IMR-90 (cell line): ENCODE measurements around the gene FGF12. TPM values are rescaled to one million over a fixed set of nuclear protein-coding genes. Genes with fewer than 3 reads are reported as not detected.

ENCODE experiments used
- ATAC-seq: fragments of 200-7000 bp; cut with Tn5 transposase; 2 replicates; pipeline ENCODE4 v1.9.1; 2020; ENCODE audit warnings: low read depth, mild to moderate bottlenecking, moderate library complexity
- BruUV-seq: library from RNA; stranded (reverse); fragments of 400-500 nt; replicated peaks from 2 replicates; lab custom pipeline; 2021; lab: Mats Ljungman, UMichigan
- CTCF ChIA-PET: fragments of 300-600 bp; formaldehyde crosslinking; extraction: SDS; loops from one replicate; lab custom pipeline; 2021; ENCODE audit warnings: antibody characterized with exemption; lab: Yijun Ruan, JAX
- POLR2A ChIA-PET: fragments of 300-600 bp; sonication (Branson Sonifier 250); formaldehyde crosslinking; loops from one replicate; lab custom pipeline; 2022; ENCODE audit warnings: antibody characterized with exemption; ENCODE audit not compliant: unreplicated experiment; lab: Charles Lee
- DNase-seq: peaks from one replicate; pipeline ENCODE4 v3.0.0; 2013
- H2AFZ ChIP-seq: replicated peaks from 2 replicates; pipeline ENCODE3; 2013; ENCODE audit warnings: low read length, mild to moderate bottlenecking; ENCODE audit not compliant: poor library complexity
- H2AK5ac ChIP-seq: 2 replicates; pipeline ENCODE4 v1.6.1; 2013; ENCODE audit warnings: low read depth, low read length, inconsistent platforms
- H2AK9ac ChIP-seq: replicated peaks from 2 replicates; pipeline ENCODE3; 2013; ENCODE audit warnings: mild to moderate bottlenecking, low read depth, low read length, moderate library complexity; ENCODE audit not compliant: poor library complexity
- H2BK120ac ChIP-seq: 2 replicates; pipeline ENCODE4 v1.6.1; 2013; ENCODE audit warnings: low read depth, low read length, inconsistent platforms
- H2BK15ac ChIP-seq: 3 replicates; pipeline ENCODE4 v1.6.1; 2013; ENCODE audit warnings: low read depth, low read length, inconsistent platforms
- H2BK20ac ChIP-seq: 2 replicates; pipeline ENCODE4 v1.6.1; 2013; ENCODE audit warnings: low read depth, mild to moderate bottlenecking, inconsistent platforms, low read length, moderate library complexity
- H2BK5ac ChIP-seq: 2 replicates; pipeline ENCODE4 v1.6.1; 2013; ENCODE audit warnings: mild to moderate bottlenecking, low read depth, low read length, inconsistent platforms; ENCODE audit not compliant: poor library complexity, severe bottlenecking
- H3K14ac ChIP-seq: replicated peaks from 2 replicates; pipeline ENCODE4 v1.6.1; 2013; ENCODE audit warnings: low read depth, low read length, inconsistent platforms
- H3K18ac ChIP-seq: 2 replicates; pipeline ENCODE4 v1.6.1; 2013; ENCODE audit warnings: low read depth, low read length, control low read depth
- H3K23ac ChIP-seq: 2 replicates; pipeline ENCODE4 v1.6.1; 2013; ENCODE audit warnings: low read depth, low read length, inconsistent platforms
- H3K27ac ChIP-seq: 2 replicates; pipeline ENCODE4 v1.5.1; 2013; ENCODE audit warnings: mild to moderate bottlenecking, control low read depth, low read length; ENCODE audit not compliant: insufficient read depth
- H3K27me3 ChIP-seq: 2 replicates; pipeline ENCODE4 v1.6.1; 2013; ENCODE audit warnings: low read length; ENCODE audit not compliant: control insufficient read depth, insufficient read depth
- H3K36me3 ChIP-seq: 2 replicates; pipeline ENCODE4 v1.6.1; 2013; ENCODE audit warnings: low read length, mixed read lengths; ENCODE audit not compliant: control insufficient read depth, insufficient read depth
- H3K4ac ChIP-seq: 2 replicates; pipeline ENCODE4 v1.6.1; 2013; ENCODE audit warnings: low read depth, low read length, inconsistent platforms
- H3K4me1 ChIP-seq: 2 replicates; pipeline ENCODE4 v1.6.1; 2013; ENCODE audit warnings: low read length, mixed read lengths; ENCODE audit not compliant: control insufficient read depth, insufficient read depth
- H3K4me2 ChIP-seq: 2 replicates; pipeline ENCODE4 v1.6.1; 2013; ENCODE audit warnings: low read depth, mild to moderate bottlenecking, control low read depth, low read length, moderate library complexity
- H3K4me3 ChIP-seq: 2 replicates; pipeline ENCODE4 v1.5.1; 2013; ENCODE audit warnings: low read depth, mild to moderate bottlenecking, control low read depth, low read length, moderate library complexity; ENCODE audit not compliant: insufficient read depth
- H3K56ac ChIP-seq: 2 replicates; pipeline ENCODE4 v1.6.1; 2013; ENCODE audit warnings: low read length, inconsistent platforms; ENCODE audit not compliant: insufficient read depth; ENCODE audit errors: extremely low read depth
- H3K79me1 ChIP-seq, 2 experiments: 2 replicates each; pipeline ENCODE4 v1.6.1; 2013; ENCODE audit warnings: low read length in 2 of 2, inconsistent platforms in 1 of 2, low read depth in 1 of 2
- H3K9ac ChIP-seq: 2 replicates; pipeline ENCODE4 v1.6.1; 2013; ENCODE audit warnings: low read depth, low read length, control low read depth
- H3K9me1 ChIP-seq: 2 replicates; pipeline ENCODE4 v1.6.1; 2013; ENCODE audit warnings: low read length, inconsistent platforms; ENCODE audit not compliant: insufficient read depth
- H3K9me3 ChIP-seq: 2 replicates; pipeline ENCODE4 v1.6.1; 2013; ENCODE audit warnings: low read length; ENCODE audit not compliant: control insufficient read depth, insufficient read depth
- H4K20me1 ChIP-seq: 2 replicates; pipeline ENCODE4 v1.6.1; 2013; ENCODE audit warnings: low read length, inconsistent platforms; ENCODE audit not compliant: insufficient read depth
- H4K5ac ChIP-seq: 2 replicates; pipeline ENCODE4 v1.6.1; 2013; ENCODE audit warnings: mild to moderate bottlenecking, low read depth, low read length, control low read depth
- H4K8ac ChIP-seq, 2 experiments: 2 replicates each; pipeline ENCODE4 v1.6.1; 2013; ENCODE audit warnings: low read depth in 2 of 2, low read length in 2 of 2, control low read depth in 1 of 2, inconsistent platforms in 1 of 2
- H4K91ac ChIP-seq: 2 replicates; pipeline ENCODE4 v1.6.1; 2013; ENCODE audit warnings: low read depth, low read length, inconsistent platforms; ENCODE audit not compliant: insufficient read depth
- CHD1 ChIP-seq: IDR thresholded peaks from 2 replicates; pipeline ENCODE4 v1.6.1; 2012; ENCODE audit warnings: low read depth, low read length, improper control_type of control experiment
- CTCF ChIP-seq: conservative IDR thresholded peaks from 2 replicates; pipeline ENCODE4 v1.5.1; 2012; ENCODE audit warnings: mild to moderate bottlenecking, low read depth, low read length, improper control_type of control experiment
- FOS ChIP-seq: fragments of 150-350 bp; IDR thresholded peaks from 2 replicates; pipeline ENCODE4 v1.6.1; 2016; ENCODE audit warnings: low read depth, low read length
- MAFK ChIP-seq: IDR thresholded peaks from 2 replicates; pipeline ENCODE4 v1.6.1; 2012; ENCODE audit warnings: low read depth, low read length, improper control_type of control experiment
- MAZ ChIP-seq: IDR thresholded peaks from 2 replicates; pipeline ENCODE4 v1.6.1; 2012; ENCODE audit warnings: low read depth, mild to moderate bottlenecking, low read length, improper control_type of control experiment, moderate library complexity, borderline replicate concordance
- MXI1 ChIP-seq: IDR thresholded peaks from 2 replicates; pipeline ENCODE4 v1.6.1; 2012; ENCODE audit warnings: low read depth, mild to moderate bottlenecking, low read length, moderate library complexity, borderline replicate concordance
- NFE2L2 ChIP-seq: fragments of 150-350 bp; IDR thresholded peaks from 2 replicates; pipeline ENCODE4 v1.6.1; 2016; ENCODE audit warnings: low read depth, mild to moderate bottlenecking, low read length
- POLR2A ChIP-seq: IDR thresholded peaks from 2 replicates; pipeline ENCODE4 v1.6.1; 2012; ENCODE audit warnings: mild to moderate bottlenecking, low read depth, low read length
- RFX5 ChIP-seq: IDR thresholded peaks from 2 replicates; pipeline ENCODE4 v1.8.0; 2012; ENCODE audit warnings: low read depth, mild to moderate bottlenecking, low read length, moderate library complexity
- SMC3 ChIP-seq: fragments of 150-350 bp; IDR thresholded peaks from 2 replicates; pipeline ENCODE4 v1.6.1; 2016; ENCODE audit warnings: low read depth, mild to moderate bottlenecking, antibody characterized with exemption, low read length, moderate library complexity
- USF2 ChIP-seq: fragments of 150-350 bp; IDR thresholded peaks from 2 replicates; pipeline ENCODE4 v1.6.1; 2017; ENCODE audit warnings: mild to moderate bottlenecking, antibody characterized with exemption, low read length, low read depth
- dilution Hi-C: fragments of 300-500 bp; cut with HindIII; formaldehyde crosslinking; loops from one replicate; pipeline ENCODE4 v1.14.3; 2018; ENCODE audit warnings: low sequenced_read_pairs; ENCODE audit not compliant: unreplicated experiment
- in situ Hi-C: fragments of 300-500 bp; cut with MboI; formaldehyde crosslinking; loops from 3 replicates; pipeline ENCODE4 v1.14.3; 2019; ENCODE audit warnings: low sequenced_read_pairs, inconsistent platforms, mixed read lengths
- intact Hi-C: fragments of 100-400 bp; cut with micrococcal nuclease; formaldehyde crosslinking; loops from 2 replicates; pipeline ENCODE4 v1.10.0; 2022
- polyA plus RNA-seq, 3 experiments: library from polyadenylated mRNA; depleted of rRNA; stranded (reverse); fragments of >200 nt; gene quantifications; 2 replicates each; pipeline ENCODE4 v1.2.3, GENCODE V29; 2012; ENCODE audit warnings: low replicate concordance in 1 of 3
- total RNA-seq: library from RNA; depleted of rRNA; stranded (reverse); fragments of >200 nt; gene quantifications from 2 replicates; pipeline ENCODE4 v1.2.3, GENCODE V29; 2012

FGF12 gene
- total and polyA plus RNA-seq, 2 of the 4 experiments (the other 2 are of a cell fraction): not detected

GRCh38 chr3:192352142-192352541, 375.2 kb downstream of the FGF12 start:
- no peak for ATAC-seq
- BruUV-seq: no TSS peak

More at GRCh38 chr3:192352142-192352541, 375.2 kb downstream of the FGF12 start:
- Histone ChIP-seq H3K14ac (no peak overlapping the region), H3K27me3 (no peaks in the 10 kb centered on the region), H3K4me1 (no peaks in the 10 kb centered on the region), H2BK15ac (no peak overlapping the region), H4K5ac (no peak overlapping the region), H4K20me1 (no peaks in the 10 kb centered on the region), H3K36me3 (no peaks in the 10 kb centered on the region), H4K8ac (no peak overlapping the region), H3K4me2 (no peak overlapping the region), H2BK20ac (no peak overlapping the region), H2AFZ (no peak overlapping the region), H2AK5ac (no peak overlapping the region), H3K27ac (no peak overlapping the region), H3K9me1 (no peaks in the 10 kb centered on the region), H4K91ac (no peak overlapping the region), H3K9ac (no peak overlapping the region), H3K9me3 (no peaks in the 10 kb centered on the region; the same call in none of the 2 replicates), H3K23ac (no peak overlapping the region), H3K18ac (no peak overlapping the region), H3K56ac (no peak overlapping the region), H2AK9ac (no peak overlapping the region), H2BK5ac (no peak overlapping the region), H2BK120ac (no peak overlapping the region), H3K79me1 (no peaks in the 10 kb centered on the region), H3K4me3 (no peak overlapping the region), H3K4ac (no peak overlapping the region)
- intact Hi-C loops (no loop called here), dilution Hi-C loops (no loop called here), in situ Hi-C loops (no loop called here)
- no peak for TF ChIP-seq FOS
- TF ChIP-seq MAZ: no peak
- no peak for TF ChIP-seq RFX5
- TF ChIP-seq CHD1: no peak
- TF ChIP-seq MAFK: no peak
- TF ChIP-seq USF2: no peak
- TF ChIP-seq POLR2A: no peak
- TF ChIP-seq CTCF: no peak
- TF ChIP-seq SMC3: no peak
- TF ChIP-seq NFE2L2: no peak
- TF ChIP-seq MXI1: no peak
- DNase-seq: no peak
- ChIA-PET CTCF (interaction anchor here (0.5 kb wide), 1 partner anchor 928 kb away, joined by 3 read pairs; no protein-coding TSS in a partner anchor), POLR2A (no interaction called here)
